ENCODE data around the gene BMP5.

DNA sequence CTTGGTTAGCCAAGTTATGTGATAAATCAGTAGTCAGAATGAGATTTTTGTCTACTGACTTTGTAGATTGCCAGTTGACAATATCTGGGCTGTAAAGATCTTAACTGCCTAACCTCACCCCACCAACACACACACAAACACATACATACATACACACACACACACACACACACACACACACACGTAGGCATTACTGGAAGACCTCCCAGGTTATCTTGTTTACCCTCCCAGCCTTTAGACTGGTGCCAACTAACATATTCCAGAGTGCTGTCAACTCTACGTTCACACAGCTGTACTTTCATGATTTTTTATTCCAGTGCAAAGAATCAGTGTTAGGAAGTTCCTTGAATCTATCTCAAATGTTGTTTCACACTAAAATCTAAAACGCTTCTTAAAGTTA, 38.9 kb downstream of the BMP5 start:
- TF ChIP-seq, protein P1, sequence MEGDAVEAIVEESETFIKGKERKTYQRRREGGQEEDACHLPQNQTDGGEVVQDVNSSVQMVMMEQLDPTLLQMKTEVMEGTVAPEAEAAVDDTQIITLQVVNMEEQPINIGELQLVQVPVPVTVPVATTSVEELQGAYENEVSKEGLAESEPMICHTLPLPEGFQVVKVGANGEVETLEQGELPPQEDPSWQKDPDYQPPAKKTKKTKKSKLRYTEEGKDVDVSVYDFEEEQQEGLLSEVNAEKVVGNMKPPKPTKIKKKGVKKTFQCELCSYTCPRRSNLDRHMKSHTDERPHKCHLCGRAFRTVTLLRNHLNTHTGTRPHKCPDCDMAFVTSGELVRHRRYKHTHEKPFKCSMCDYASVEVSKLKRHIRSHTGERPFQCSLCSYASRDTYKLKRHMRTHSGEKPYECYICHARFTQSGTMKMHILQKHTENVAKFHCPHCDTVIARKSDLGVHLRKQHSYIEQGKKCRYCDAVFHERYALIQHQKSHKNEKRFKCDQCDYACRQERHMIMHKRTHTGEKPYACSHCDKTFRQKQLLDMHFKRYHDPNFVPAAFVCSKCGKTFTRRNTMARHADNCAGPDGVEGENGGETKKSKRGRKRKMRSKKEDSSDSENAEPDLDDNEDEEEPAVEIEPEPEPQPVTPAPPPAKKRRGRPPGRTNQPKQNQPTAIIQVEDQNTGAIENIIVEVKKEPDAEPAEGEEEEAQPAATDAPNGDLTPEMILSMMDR (IDR thresholded peaks at IDR 0.05): no peak
- TF ChIP-seq POLR2A (IDR thresholded peaks at IDR 0.05): no peak
- no peak for TF ChIP-seq POLR2AphosphoS5 (IDR thresholded peaks at IDR 0.05)
- TF ChIP-seq EP300 (IDR thresholded peaks at IDR 0.05; ENCODE audit: low read depth): no peak
